ENCODE data around the gene INCENP.

INCENP gene

DNA sequence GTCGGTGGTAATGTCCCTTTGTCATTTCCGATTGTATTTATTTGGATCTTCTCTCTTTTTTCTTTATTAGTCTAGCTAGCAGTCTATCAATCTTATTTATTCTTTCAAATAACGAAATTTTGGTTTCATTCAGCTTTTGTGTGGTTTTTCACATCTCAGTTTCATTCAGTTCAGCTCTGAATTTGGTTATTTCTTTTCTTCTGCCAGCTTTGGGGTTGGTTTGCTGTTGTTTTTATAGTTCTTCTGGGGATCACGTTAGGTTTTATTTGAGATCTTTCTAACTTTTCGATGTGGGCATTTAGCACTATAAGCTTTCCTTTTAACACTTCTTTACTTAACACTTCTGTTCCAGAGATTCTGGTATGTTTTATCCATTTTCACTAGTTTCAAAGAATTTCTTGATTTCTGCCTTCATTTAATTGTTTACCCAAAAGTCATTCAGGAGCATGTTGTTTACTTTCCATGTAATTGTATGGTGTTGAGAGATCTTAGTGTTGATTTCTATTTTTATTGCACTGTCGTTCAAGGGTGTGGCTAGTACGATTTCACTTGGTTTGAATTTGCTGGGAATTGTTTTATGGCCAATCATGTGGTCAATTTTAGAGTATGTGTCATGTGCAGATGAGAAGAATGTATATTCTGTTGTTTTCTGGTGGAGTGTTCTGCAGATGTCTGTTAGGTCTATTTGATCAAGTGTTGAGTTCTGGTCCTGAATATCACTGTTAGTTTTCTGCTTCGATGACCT, 58.5 kb downstream of the INCENP start:
- Histone ChIP-seq H3K4me1 (ENCODE audit: insufficient read depth, low read length) (no peaks in the 10 kb centered on the region), H3K36me3 (ENCODE audit: insufficient read depth, low read length) (no peaks in the 10 kb centered on the region), H3K4me2 (ENCODE audit: insufficient read depth, low read length) (no peak overlapping the region), H3K4me3 (ENCODE audit: low read depth in 1 of 2, low read length in 2 of 2) (no peak overlapping the region), H2AFZ (ENCODE audit: low read depth, low read length) (no peak overlapping the region), H3K27ac (ENCODE audit: low read length) (no peak overlapping the region), H3K27me3 (ENCODE audit: insufficient read depth, low read length, poor library complexity) (peaks cover 7% of the 10 kb centered on the region), H3K79me2 (ENCODE audit: insufficient read depth, low read length) (no peaks in the 10 kb centered on the region), H3K9me3 (ENCODE audit: insufficient read depth, low read length, severe bottlenecking) (no peaks in the 10 kb centered on the region), H3K9ac (ENCODE audit: low read depth, low read length) (no peak overlapping the region), H4K20me1 (ENCODE audit: insufficient read depth, low read length) (no peaks in the 10 kb centered on the region)
- TF ChIP-seq EZH2 (IDR thresholded peaks at IDR 0.05; ENCODE audit: borderline replicate concordance, low read depth, low read length, severe bottlenecking) = no peak
- TF ChIP-seq, protein P1, sequence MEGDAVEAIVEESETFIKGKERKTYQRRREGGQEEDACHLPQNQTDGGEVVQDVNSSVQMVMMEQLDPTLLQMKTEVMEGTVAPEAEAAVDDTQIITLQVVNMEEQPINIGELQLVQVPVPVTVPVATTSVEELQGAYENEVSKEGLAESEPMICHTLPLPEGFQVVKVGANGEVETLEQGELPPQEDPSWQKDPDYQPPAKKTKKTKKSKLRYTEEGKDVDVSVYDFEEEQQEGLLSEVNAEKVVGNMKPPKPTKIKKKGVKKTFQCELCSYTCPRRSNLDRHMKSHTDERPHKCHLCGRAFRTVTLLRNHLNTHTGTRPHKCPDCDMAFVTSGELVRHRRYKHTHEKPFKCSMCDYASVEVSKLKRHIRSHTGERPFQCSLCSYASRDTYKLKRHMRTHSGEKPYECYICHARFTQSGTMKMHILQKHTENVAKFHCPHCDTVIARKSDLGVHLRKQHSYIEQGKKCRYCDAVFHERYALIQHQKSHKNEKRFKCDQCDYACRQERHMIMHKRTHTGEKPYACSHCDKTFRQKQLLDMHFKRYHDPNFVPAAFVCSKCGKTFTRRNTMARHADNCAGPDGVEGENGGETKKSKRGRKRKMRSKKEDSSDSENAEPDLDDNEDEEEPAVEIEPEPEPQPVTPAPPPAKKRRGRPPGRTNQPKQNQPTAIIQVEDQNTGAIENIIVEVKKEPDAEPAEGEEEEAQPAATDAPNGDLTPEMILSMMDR (IDR thresholded peaks at IDR 0.05; ENCODE audit: borderline replicate concordance, extremely low read depth, low read length, poor library complexity, severe bottlenecking) = no peak
- ATAC-seq (ENCODE audit: insufficient read depth, low read depth) (no peak), DNase-seq (no peak)

DNA sequence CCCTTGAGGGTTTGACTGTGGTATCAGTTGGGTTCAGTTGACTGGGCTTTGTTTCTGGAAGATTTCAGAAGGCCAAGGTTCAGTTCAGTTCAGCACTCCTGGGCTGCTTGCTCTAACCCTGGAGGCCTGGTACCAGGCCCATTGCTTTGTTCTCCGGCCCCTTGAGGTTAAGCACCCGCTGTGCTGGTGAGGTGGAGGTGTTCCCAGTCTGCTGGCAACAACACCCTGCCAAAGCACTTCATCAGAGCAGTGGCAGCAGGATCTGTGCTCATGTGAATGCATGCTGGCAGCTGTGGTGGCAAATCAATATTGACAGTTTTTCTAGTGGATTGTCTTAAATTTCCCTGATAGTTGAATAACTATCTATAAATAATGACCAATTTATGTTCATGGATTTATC, 62.4 kb downstream of the INCENP start:
- Histone ChIP-seq H3K9me3 (ENCODE audit: insufficient read depth, low read length, severe bottlenecking) (no peaks in the 10 kb centered on the region), H3K36me3 (ENCODE audit: insufficient read depth, low read length) (no peaks in the 10 kb centered on the region), H3K27ac (ENCODE audit: low read length) (no peak overlapping the region), H3K4me2 (ENCODE audit: insufficient read depth, low read length) (no peak overlapping the region), H3K4me1 (ENCODE audit: insufficient read depth, low read length) (no peaks in the 10 kb centered on the region), H3K9ac (ENCODE audit: low read depth, low read length) (no peak overlapping the region), H4K20me1 (ENCODE audit: insufficient read depth, low read length) (no peaks in the 10 kb centered on the region), H3K79me2 (ENCODE audit: insufficient read depth, low read length) (no peaks in the 10 kb centered on the region), H2AFZ (ENCODE audit: low read depth, low read length) (no peak overlapping the region), H3K4me3 (ENCODE audit: low read depth in 1 of 2, low read length in 2 of 2) (no peak overlapping the region), H3K27me3 (ENCODE audit: insufficient read depth, low read length, poor library complexity) (peaks cover 23% of the 10 kb centered on the region)
- ATAC-seq (ENCODE audit: insufficient read depth, low read depth) (no peak), DNase-seq (no peak)
- TF ChIP-seq EZH2 (IDR thresholded peaks at IDR 0.05; ENCODE audit: borderline replicate concordance, low read depth, low read length, severe bottlenecking) = no peak
- TF ChIP-seq, protein P1 (IDR thresholded peaks at IDR 0.05; ENCODE audit: borderline replicate concordance, extremely low read depth, low read length, poor library complexity, severe bottlenecking) = no peak

DNA sequence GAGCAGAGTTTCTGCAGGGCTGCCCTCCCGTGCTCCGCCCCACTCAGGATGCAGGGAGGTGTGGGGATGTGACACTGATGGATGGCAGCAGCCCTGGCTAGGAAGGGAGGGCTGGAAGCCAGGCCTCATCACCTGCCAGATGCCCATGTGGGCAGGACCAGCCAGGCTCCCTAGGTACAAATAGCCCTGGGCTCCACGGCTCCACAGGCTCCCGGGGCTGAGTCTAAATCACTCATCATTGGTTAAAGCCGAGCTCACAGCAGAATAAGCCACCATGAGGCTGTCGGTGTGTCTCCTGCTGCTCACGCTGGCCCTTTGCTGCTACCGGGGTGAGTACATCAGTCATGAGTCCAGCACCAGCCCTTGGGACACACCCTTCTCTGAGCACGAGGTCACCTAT, 66.2 kb downstream of the INCENP start, which contains the start of gene SCGB1D1:
Gene SCGB1D1, plus strand, starts transcription at position 206 of the 400 bp plus-strand sequence. Its CDS starts 69 bp downstream, at position 275.
- no peaks in the 10 kb centered on the region for H3K9me3 ChIP-seq (ENCODE audit: insufficient read depth, low read length, severe bottlenecking)
- H3K27ac ChIP-seq (ENCODE audit: low read length) = no peak within 1 kb of the TSS
- H3K27me3 ChIP-seq (ENCODE audit: insufficient read depth, low read length, poor library complexity) = peaks cover 23% of the 10 kb centered on the region
- H3K4me2 ChIP-seq (ENCODE audit: insufficient read depth, low read length) = no peak within 1 kb of the TSS
- TF ChIP-seq, protein P1 (IDR thresholded peaks at IDR 0.05; ENCODE audit: borderline replicate concordance, extremely low read depth, low read length, poor library complexity, severe bottlenecking) = no peak
- no peak for TF ChIP-seq EZH2 (IDR thresholded peaks at IDR 0.05; ENCODE audit: borderline replicate concordance, low read depth, low read length, severe bottlenecking)
- no peaks in the 10 kb centered on the region for H3K4me1 ChIP-seq (ENCODE audit: insufficient read depth, low read length)
- DNase-seq (no peak), ATAC-seq (ENCODE audit: insufficient read depth, low read depth) (no peak)
- no peaks in the 10 kb centered on the region for H3K36me3 ChIP-seq (ENCODE audit: insufficient read depth, low read length)
- no peak within 1 kb of the TSS for H2AFZ ChIP-seq (ENCODE audit: low read depth, low read length)
- no peak within 1 kb of the TSS for H3K9ac ChIP-seq (ENCODE audit: low read depth, low read length)
- no peaks in the 10 kb centered on the region for H3K79me2 ChIP-seq (ENCODE audit: insufficient read depth, low read length)
- H3K4me3 ChIP-seq (ENCODE audit: low read depth in 1 of 2, low read length in 2 of 2) = no peak within 1 kb of the TSS
- no peaks in the 10 kb centered on the region for H4K20me1 ChIP-seq (ENCODE audit: insufficient read depth, low read length)
